NK-92 (cell line): ENCODE measurements around the gene CEP128.

Source experiments
- DNase-seq: peaks from one replicate; lab custom pipeline; 2025; ENCODE audit not compliant: unreplicated experiment; lab: John Stamatoyannopoulos, UW

The CEP128 gene

DNA sequence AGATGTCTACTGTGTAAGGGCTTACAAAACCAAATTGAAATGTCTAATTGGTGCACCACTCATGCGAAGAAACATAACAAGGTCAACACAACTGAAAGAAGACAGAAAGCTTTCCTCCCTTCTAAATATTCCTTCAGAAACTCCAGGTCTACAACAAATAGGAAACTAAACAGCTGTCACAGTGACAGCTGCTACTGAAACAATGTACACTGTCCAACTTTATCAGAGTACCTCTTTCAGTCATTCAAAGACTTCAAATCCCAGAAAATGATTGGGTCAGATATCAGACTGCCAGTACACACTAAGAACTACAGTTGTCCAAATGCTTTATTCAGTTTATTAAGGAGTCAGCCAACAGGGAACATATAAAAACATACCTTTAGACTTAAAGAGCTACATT, 35.2 kb downstream of the CEP128 start:
- DNase-seq, result no peak

DNA sequence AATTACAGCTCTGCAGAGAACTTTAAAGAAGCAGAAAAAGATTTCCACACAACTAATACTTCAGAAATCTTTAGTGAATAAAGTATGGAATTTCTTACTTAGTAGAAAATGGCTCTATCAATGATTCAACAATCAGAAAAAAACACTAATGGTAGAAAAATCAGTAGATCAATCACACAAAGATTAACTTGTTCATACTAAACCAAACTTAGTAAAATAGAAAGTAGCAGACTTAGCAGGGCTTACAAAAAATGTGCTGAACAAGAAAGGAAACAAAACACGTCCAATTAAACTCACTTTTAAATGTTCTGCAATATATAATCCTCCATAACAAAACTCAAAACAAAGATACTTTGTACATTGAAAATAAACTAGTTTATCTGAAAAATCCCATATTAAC, 38.9 kb downstream of the CEP128 start:
- no peak for DNase-seq

GRCh38 chr14:80901822-80902221, 39.7 kb downstream of the CEP128 start:
- DNase-seq, result no peak

GRCh38 chr14:80901260-80901659, 40.3 kb downstream of the CEP128 start:
- DNase-seq, result no peak

- DNase-seq, result no peak
Observed at GRCh38 chr14:80872645-80873044, 68.9 kb downstream of the CEP128 start.

DNA sequence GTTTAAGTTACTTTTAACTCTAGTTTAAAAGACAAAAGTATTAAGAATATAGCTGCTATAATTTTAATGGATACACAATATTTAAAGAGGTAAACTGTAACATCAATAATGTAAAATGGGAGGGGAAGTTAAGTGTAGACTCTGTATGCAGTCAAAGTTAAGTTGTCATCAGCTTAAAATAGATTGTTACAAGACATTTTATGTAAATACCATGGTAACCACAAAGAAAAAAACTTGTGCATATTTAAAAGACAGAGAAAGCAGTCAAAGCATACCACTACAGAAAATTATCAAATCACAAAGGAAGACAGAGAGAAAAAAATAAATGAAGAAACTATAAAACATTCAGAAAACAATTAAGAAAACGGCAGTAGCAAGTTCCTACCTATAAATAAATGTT, 73.3 kb downstream of the CEP128 start:
- DNase-seq, result no peak

DNA sequence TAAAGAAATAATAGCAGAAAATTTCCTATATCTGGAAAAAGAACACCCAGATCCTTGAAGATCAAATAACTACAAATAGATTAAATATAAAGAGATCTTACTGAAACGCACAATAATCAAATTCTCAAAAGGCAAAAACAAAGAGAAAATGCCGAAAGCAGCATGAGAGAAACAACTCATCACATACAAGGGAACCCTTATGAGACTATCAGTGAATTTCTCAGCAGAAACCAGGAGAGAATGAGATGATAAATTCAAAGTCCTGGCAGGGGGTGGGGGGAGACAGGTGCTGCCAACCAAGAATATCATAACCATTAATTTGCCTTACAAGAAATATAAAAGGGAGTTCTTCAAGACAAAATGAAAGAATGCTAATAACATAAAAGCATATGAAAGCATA, 73.7 kb downstream of the CEP128 start:
- no peak for DNase-seq

- DNase-seq, result no peak
Observed at GRCh38 chr14:80867091-80867490, 74.4 kb downstream of the CEP128 start.

DNA sequence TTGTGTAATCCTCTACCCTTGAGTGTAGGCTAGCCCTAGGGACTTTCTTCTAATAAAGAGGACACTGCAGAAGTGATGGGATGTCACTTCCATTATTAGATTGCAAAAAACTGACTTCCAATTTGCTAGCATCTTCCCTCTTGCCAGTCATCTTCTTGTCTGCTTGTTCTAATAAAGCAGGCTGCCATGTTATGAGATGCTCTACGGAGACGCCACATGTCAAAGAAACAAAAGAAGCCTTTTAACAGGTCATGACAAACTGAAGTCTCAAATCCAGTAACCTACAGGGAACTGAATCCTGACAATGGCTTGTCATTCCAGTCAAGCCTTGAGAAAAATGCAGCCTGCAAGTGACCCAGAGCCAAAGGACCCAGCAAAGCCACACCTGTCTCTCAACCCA, 76.0 kb downstream of the CEP128 start:
- DNase-seq, result no peak

- no peak for DNase-seq
Observed at GRCh38 chr14:80862983-80863382, 78.6 kb downstream of the CEP128 start.

DNA sequence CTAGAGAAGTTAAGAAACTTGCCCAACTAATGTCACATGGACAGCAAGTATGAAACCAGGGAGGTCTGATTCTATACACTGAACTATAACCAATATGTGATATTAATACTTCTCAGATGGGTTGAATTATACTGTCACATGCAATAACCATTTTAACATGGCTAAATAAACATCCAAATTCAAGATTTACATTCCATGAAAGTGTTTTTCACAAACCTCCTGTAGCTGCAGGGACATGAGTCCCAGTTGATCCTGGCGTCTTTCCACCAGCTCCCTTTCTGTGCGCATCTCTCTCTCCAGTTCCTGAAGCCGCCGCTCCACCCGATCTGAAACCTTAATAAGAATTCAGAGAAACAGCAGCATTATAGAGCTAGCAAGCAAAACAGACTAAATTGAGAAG, 79.0 kb downstream of the CEP128 start:
- no peak for DNase-seq

GRCh38 chr14:80850197-80850814, 91.2 kb downstream of the CEP128 start:
- no peak for DNase-seq

- DNase-seq, result no peak
Observed at GRCh38 chr14:80847070-80847469, 94.5 kb downstream of the CEP128 start.

DNA sequence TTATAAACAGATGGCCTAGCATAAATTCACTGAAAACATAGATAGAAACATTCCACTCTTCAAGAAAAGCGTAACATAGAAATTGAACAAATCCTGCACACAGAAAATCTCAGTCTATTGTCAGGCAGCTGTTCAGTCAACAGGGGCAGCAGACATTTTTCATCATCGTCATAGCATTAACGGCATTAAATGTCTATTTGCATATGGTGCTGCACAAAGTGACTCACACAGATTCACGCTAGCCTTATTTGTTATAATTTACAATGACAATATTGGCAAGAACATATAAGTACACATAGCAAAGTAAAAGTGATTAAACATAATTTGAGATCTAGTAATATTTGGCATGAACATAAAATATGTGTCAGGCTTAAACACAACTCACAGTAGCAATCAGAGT, 95.7 kb downstream of the CEP128 start:
- no peak for DNase-seq

- no peak for DNase-seq
Observed at GRCh38 chr14:80844872-80845271, 96.7 kb downstream of the CEP128 start.

GRCh38 chr14:80839743-80840142, 101.8 kb downstream of the CEP128 start:
- no peak for DNase-seq

DNA sequence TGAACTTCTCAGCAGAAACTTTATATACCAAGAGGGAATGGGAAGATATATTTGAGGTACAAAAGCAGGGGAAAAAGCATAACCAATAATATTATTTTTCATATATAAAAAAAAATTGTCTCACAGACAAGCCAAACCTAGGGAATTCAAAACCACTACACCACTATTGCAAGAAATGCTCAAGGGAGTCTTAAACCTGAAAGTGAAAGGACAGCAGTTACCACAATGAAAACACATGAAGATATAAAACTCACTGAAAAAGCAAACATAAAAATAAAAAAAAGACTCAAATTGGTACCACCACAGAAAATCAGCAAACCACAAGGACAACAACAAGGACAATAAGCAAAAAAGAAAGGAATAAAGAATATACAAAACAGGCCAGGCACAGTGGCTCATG, 131.9 kb downstream of the CEP128 start:
- no peak for DNase-seq

DNA sequence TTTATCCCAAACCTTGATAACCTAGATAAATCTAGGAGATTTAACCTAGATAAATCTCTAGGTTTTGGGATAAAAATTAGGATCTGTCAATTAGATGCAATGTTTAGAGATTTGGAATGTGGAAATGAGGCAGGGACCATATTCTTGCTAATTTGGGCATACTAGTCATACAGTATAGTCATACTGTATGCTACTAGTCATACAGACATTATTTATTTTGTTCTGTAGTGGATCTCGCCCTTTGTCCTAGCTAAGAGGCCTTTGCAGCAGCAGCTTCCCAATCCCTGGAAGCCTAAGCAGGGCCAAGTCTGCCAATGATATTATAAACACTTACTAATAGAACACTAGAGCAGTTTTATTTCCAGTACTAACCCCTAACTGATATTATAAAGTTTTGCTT, 136.4 kb downstream of the CEP128 start:
- no peak for DNase-seq

DNA sequence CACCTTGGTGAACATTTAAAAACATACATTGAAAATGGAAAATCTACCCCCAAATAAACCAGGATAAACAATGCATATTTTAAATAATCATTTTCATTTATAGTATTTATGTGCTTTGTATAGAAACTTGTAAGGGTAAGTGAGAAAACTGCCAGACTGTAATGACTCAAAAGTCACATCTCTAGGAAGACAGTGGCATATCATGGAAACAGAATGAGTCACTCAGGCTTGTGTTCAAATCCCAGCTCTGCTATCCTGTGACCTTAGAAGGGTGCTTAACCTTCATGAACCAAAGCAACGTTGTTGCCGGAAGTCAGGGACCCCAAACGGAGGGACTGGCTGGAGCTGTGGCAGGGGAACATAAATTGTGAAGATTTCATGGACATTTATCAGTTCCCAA, 142.7 kb downstream of the CEP128 start:
- no peak for DNase-seq

- no peak for DNase-seq
Observed at GRCh38 chr14:80798211-80798610, 143.3 kb downstream of the CEP128 start.

- no peak for DNase-seq
Observed at GRCh38 chr14:80792771-80793170, 148.8 kb downstream of the CEP128 start.

GRCh38 chr14:80787876-80788275, 153.7 kb downstream of the CEP128 start:
- no peak for DNase-seq

DNA sequence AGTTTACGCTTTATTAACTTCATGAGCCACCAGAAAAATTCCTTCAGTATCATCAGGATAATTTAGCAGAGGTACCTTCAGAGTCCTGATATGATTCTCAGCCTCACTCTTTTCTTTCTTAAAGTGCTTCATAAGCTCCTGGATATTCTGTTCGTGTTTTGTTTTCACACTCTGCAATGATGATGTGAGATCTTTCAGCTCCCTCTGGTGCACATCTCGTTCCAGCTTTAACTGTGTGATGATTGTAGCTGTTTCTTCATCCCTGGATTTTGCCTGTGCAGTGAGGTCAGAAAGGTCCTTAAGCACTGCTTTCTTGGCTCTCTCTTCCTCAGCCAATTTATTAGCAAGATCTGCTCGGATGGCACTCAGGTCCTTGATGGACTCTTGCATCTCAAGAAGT, 156.7 kb downstream of the CEP128 start:
- no peak for DNase-seq

- DNase-seq, result no peak
Observed at GRCh38 chr14:80781972-80782367, 159.6 kb downstream of the CEP128 start.
